HG02678 (cell line): Measurements from ENCODE around the gene SLC25A45.
"Not testable (repeated sequence)": the region's sequence is repeated elsewhere in the genome, so short reads cannot be mapped to it uniquely, and the experiment has no call there.

ENCODE experiments used
- ATAC-seq: cut with Tn5 transposase; IDR thresholded peaks from one replicate; pipeline ENCODE4 v1.9.1; 2021; ENCODE audit warnings: mild to moderate bottlenecking, moderate library complexity; ENCODE audit not compliant: unreplicated experiment

SLC25A45 gene

DNA sequence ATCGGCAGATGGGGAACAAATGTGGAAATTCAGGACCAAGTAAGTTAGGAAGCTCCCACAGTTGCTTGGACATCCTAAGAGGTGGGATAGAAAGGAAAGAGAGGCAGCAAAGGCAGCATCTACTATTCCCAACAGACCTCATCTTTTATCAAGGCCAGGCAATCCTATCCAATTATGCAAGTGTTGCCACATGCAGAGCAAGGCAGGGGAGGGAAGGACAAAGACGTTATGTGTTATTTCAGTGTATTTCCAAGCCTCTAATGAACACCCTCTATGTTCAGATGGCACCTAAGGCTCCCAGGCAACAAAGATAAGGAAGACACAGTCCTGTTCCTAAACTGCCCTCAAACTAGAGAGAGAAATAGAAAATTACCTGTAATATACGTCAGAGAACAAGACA is 18.7 kb downstream of the SLC25A45 start:
- no peak for ATAC-seq

DNA sequence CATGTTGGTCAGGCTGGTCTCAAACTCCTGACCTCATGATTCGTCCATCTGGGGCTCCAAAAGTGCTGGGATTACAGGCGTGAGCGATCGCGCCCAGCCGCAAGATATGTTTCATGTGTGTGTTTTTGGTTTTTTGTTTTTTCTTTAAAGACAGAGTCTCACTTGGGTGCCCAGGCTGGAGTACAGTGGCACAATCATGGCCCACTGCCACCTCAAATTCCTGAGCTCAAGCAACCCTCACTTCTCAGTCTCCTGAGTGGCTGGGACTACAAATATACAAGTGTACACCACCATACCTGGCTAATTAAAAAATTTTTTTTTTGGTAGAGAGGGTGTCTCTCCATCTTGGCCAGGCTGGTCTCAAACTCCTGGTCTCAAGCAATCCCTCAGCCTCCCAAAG is 19.5 kb downstream of the SLC25A45 start:
- ATAC-seq = no peak

DNA sequence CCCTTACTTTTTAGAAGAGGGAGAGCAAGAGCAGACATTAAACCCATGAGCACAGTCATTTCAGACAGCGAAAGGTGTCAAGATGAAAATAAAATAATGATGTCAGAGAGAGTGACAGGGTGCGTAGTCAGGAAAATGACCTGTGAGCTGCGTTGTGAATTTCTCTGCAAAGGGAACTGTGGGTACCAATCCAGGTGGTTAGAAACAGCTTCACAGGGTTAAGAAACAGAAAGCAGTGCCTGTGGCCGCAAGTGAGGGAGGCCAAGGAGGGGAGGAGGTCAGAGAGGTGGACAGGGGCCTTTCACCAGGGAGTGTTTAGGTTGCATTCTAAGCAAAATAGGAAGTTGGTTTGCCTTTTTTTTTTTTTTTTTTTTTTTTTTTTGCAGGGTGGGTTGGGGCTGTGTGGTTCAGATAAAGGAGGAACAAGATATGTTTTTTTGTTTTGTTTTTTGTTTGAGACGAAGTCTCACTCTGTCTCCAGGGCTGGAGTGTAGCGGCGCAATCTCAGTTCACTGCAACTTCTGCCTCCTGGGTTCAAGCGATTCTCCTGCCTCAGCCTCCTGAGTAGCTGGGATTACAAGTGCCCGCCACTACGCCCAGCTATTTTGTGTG is 20.0 kb downstream of the SLC25A45 start:
- peak; percentile 51 for ATAC-seq

DNA sequence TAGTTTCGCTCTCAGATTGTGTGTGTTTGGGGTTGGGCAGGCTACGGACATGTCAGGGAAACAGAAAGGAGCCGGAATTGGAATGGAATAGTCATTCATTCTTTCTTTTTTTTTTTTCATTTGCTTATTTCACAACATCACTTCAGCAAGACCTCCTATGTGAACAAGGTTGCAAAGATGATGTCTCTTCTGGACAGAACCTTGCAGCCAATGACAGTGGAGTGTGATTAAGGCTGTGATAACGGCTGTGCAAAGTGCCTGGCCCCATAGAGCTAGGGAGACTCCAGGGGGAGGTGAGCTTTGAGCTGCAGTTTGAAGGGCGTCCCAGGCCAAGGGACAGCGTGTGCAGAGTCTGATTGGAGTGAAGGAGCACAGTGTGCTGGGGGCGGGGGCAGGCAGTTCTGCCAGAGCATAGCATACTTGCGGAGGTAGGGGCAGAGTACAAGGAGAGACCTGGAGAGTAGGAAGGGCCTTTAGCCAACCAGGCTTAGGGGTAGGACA is 24.5 kb downstream of the SLC25A45 start:
- no peak for ATAC-seq

DNA sequence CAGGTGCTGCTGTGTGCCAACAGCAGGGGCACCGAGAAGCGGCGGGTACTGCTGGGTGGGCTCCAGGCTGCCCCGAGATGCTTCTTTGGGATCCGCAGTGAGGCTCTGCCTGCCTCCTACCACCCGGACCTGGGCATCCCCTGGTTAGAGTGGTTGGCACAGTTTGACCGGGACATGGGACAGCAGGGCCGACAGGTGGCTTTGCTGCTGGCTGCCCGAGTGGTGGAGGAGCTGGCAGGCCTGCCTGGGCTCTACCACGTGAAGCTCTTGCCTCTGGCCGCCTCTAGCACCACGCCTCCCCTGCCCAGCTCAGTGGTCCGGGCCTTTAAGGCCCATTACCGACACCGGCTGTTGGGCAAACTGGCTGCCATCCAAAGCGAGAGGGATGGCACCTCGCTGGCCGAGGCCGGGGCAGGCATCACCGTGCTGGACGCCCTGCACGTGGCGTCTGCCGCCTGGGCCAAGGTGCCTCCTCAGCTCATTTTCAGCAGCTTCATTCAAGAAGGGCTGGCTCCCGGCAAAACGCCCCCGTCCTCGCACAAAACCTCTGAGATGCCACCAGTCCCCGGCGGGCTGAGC is 26.0 kb downstream of the SLC25A45 start:
- no peak for ATAC-seq

DNA sequence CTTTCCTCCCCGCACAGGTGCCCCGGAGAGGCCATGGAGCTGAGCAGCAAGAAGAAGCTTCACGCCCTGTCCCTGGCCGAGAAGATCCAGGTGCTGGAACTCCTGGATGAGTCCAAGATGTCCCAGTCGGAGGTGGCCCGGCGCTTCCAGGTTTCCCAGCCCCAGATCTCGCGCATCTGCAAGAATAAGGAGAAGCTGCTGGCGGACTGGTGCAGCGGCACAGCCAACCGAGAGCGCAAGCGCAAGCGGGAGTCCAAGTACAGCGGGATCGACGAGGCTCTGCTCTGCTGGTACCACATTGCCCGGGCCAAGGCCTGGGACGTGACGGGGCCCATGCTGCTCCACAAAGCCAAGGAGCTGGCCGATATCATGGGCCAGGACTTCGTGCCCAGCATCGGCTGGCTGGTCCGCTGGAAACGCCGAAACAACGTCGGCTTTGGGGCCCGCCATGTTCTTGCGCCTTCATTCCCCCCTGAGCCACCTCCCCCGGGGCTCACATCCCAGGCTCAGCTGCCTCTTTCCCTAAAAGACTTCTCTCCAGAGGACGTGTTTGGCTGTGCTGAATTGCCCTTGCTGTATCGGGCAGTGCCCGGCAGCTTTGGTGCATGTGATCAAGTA is 26.6 kb downstream of the SLC25A45 start:
- no peak for ATAC-seq

DNA sequence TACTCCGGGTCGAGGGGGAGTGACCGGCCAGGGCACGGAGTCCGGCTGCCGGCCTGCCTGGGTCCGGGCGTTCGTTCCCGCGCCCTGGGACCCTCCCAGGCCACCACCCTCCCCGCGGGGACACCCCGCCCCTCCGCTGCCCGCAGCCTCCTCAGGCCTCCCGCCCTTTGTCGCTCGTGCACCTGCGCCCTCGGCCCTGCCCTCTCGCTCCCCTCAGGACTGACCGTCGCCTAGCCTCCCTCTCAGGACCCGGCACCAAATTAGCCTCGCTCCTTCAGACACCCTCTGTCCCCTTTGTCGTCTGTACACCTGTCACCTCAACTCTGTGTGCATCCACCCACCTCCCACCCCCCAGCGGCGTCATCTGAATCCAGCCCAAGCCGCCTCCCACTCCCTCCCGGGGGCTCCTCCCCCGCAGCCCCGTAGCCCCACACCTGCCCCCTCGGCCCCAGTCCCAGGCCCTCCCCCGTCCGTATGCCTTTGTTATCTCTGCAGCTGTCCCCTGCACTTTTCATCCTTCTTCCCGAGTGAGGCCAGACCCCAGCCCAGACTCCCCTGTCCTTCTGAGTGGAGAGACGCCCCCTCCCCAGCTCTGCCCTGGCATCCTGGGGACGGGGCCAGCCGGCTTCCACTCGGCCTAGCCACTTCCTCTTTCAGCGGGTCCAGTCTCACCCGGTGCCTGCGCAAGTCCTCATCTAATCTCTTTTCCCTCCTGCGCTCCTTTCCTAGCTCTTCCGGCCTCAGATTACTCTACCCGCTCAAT is 27.3 kb downstream of the SLC25A45 start:
- peak; percentile 21 for ATAC-seq

DNA sequence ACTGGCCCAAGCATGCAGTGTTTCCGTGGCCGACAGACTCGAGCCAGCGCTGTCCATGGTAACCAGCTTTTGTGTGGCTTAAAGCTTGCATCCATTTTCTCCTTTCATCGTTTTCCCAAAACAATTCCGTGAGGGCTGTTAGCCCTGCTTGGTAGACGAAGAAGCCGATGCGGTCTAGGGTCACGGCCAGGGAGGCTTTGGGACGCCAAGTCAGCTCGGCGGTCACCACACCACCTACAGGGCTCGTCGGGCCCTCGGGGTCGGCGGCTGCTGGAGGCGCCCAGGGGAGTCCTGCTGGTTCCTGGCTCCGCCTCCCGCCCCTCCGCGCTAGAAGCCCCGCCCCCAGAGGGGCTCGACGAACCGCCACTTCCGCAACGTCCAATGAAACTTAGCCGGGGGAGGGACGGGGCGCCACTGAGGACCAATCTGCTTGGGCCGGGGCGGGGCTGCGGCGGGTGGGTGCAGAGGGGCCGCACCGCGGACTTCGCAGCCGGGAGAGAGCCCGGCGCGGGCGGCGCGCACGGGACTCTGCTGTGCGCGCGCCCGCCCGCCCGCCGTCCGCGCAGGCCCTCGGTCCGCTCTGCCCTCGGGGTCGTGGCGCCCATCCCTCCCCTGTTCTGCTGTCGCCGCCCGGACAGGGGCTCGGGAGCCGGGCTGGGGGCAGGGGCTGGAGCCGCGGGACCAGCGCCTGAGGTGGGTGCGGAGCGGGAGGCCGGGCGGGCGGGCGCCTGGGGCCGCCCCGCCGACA is 28.0 kb downstream of the SLC25A45 start, which contains the start of gene TIGD3:
Gene TIGD3, plus strand, starts transcription at position 487 of the 748 bp plus-strand sequence. CDS start 1,058 bp downstream, outside the sequence.
- peak; percentile 89 for ATAC-seq

DNA sequence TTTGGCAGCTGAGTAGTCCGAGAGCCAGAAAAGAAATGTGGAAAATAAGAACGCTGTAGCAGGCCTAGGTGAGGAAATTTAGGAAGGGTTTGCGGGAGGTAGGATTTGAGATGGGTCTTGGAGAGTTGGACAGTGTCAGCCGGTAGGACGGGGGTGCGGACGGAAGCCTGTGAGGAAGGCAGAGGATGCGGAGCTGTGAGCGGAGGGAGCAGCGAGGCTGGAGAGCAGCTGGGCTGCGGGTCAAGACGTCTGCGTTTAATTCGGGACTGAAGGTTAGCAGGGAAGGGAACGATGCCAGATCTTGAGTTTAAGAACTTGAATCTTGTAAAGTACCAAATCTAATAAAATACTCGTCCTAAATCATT is 28.6 kb downstream of the SLC25A45 start:
- no peak for ATAC-seq

DNA sequence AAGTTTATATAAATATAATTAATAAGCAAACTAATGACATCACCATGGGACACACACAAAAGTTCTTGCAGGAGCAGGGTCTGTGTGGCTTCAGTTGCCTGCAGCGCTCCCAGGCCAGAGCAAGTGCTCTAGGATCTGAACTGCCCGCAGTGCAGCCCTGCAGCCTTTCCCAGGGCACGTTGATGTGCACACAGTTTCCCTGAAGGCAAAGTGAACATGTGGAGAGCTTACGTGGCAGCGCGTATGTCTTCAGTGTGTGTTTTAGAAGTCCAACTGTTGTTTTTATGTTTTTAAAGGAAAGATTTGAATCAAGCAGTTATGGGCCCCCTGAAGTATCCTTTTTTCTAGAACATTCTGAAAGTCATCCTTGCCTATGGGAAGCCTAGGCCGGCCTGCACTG is 29.1 kb downstream of the SLC25A45 start:
- no peak for ATAC-seq

DNA sequence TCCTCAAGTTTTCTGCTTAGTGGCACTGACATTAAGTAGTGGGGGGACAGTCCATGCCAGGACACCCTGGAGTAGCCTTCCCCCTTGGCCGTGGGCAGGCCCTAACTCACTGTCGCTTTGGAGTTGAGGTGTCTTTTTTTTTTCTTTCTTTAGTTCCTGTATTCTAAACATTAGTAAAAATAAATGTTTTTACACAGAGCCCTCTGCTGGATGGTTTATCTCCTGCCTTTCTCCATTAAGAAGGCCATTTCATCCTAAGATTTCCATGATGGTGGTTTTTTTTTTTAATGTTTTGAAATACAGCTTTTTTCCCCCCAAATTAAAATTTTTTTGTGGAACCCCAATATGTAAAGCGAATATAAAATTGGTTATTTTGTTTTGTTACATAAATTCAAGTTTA is 29.7 kb downstream of the SLC25A45 start:
- no peak for ATAC-seq

DNA sequence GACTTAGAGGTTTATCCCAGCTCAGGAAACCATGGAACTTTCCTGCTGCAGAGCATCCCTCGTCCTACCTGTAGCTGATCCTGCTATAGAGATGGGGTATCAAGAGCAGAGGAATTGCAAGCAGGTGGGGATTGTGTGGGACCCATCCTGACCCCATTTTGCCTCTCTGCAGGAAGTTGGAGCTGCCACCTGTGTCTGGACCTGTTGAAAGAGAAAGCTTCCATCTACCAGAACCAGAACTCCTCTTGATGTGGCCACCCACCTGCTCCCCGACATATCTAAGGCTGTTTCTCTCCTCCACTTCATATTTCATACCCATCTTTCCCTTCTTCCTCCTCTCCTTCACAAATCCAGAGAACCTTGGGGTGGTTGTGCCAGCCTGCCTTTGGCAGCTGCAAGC is 30.9 kb downstream of the SLC25A45 start:
- no peak for ATAC-seq

DNA sequence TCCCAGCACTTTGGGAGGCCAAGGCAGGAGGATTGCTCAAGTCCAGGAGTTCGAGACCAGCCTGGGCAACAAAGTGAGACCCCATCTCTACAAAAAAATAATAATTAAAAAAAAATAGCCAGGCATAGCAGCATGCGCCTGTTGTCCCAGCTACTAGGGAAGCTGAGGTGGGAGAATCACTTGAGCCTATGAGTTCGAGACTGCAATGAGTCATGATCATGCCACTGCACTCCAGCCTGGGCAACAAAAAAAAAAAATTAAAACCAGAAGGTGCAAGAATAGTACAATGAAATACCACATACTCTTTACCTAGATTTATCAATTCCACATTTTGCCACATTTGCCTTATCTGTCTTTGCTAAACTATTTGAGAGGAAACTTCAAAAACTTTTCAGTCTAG is 40.6 kb downstream of the SLC25A45 start:
- no peak for ATAC-seq

DNA sequence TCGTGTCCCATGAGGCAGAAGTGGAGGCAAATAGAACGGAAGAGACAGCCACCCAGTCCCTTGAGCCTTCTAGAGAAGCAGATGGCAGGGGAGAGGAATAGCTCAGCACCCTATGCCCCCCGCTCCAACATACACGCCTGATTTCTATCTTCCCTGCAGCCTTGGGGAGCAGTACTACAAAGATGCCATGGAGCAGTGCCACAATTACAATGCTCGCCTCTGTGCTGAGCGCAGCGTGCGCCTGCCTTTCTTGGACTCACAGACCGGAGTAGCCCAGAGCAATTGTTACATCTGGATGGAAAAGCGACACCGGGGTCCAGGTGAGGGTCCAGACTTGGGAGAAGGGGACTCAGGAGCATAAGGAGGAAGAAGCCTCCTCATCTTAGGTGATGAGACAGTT is 42.2 kb downstream of the SLC25A45 start:
- ATAC-seq = no peak

DNA sequence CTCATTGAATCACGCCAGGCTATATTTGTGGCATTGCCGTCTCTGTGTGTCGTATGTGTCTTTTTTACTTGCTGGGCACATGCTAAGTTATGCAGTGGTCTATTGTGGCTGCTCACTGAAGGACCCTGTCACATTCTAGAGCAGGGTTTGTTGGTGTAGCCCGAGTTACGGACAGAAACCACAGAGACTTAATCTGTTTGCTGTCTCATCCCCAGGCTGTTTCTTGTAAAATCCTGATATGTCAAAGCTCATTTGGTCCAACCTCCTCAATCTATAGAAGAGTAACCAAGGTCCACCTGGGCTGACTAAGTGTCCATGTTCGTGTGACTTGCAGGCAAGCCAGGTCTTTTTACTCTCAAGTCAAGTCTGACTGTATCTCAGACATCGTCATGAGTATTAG is 43.8 kb downstream of the SLC25A45 start:
- no peak for ATAC-seq

DNA sequence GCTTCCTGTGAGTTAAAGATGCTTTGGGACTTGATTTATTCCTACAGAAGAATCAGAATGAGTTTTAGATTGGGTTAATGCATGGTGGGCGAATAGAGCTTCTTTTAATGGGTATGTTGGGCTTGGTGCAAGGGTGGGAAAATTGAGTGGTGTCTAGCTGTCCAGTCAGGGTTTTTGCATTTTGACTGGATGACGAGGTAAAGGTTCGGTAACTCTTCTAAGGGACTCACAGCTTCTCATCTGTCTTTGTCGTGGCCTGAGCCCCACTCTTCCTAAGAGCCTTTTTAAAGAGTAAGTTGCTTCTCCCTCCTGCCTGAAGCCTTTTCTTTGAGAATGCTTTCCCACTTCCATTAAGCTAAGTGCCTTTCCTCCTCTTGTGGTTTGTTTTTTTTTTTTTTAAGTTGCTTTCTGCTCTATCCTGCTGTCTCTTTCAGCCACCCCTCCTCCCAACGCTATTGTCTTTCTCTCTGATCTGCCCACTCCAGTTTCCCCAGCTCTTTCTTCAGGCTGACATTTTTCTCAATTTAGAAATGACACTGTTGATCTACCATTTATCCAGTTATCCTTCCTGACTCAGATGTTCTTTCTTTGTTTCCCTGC is 47.6 kb downstream of the SLC25A45 start:
- no peak for ATAC-seq

DNA sequence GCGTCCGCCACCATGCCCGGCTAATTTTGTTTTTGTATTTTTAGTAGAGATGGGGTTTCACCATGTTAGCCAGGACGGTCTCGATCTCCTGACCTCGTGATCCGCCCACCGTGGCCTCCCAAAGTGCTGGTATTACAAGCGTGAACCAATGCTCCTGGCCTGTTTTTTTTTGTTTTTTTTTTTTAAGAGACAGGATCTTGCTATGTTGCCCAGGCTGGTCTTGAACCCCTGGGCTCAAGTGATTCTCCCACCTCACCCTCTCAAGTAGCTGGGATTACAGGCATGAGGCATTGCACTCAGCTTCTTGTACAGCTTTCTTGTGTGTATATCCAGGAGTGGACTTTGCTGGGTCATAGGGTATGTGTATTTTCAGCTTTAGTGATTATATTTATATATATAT is 49.9 kb downstream of the SLC25A45 start:
- ATAC-seq = not testable (repeated sequence)

DNA sequence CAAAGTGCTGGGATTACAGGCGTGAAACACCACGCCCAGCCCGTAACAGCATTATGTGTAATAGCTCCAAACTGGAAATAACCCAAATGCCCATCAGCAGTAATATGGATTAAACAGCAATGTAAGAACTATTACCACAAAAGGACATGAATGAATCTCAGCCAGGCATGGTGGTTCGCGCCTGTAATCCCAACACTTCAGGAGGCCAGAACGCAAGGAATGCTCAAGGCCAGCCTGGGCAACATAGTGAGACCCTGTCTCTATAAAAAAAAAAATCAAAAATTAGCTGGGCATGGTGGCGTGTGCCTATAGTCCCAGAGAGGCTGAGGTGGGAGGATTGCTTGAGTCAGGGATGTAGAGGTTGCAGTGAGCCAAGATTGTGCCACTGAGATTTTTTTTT is 51.9 kb downstream of the SLC25A45 start:
- no peak for ATAC-seq

DNA sequence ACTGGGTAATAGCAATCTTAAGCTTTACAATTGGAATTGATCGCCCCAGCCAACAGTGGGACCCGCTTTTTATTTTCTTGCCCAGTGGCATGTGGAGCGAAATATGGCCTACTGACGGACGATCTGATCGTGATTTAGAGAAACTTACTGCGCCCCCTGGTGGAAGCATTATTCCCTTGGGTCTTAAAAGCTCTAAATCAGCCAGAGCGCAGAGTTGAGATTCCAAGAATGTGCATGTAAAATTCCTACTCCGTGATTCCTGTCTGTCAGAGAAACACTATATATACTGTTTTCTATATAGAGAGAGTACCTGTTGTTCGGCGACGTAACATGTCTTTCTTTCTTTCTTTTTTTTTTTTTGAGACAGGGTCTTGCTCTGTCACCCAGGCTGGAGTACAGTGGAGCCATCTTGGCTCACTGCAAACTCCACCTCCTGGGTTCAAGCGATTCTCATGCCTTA is 52.5 kb downstream of the SLC25A45 start:
- ATAC-seq = no peak

DNA sequence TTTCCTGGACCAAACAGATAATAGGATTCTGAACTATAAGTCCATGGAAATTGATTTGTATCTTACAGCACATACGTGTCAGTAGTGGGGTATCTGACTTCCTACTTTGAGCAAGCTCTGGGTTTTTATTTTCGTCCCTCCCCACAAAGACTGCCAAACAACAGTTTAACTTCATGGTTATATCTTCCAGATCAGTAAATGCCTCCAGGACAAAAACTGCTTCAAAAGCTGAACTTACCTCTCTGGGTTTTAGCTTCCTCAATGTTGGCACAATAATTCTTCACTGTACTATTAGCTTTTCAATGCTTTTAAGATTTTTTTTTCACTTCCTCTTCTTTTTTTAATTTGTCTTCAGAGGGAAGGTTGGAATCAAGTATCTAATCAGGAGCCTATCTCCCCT is 53.0 kb downstream of the SLC25A45 start:
- ATAC-seq = no peak
